Testis (tissue), 2 donors: ENCODE data around the gene FRMD1.

Experiments
- POLR2A ChIP-seq: fragments of 450-650 bp; IDR thresholded peaks from one replicate; pipeline ENCODE4 v1.6.1; 2017; ENCODE audit warnings: antibody characterized with exemption, mild to moderate bottlenecking, moderate library complexity
- TF ChIP-seq, protein P1 (sequence below), 3 experiments: fragments of 450-650 bp in 2 of 3; fragments of 200-600 bp in 1 of 3; sonication (generic) in 1 of 3; IDR thresholded peaks; one replicate each; pipeline ENCODE4 v1.5.1; 2016 to 2019; ENCODE audit warnings: antibody characterized with exemption in 3 of 3, mild to moderate bottlenecking in 2 of 3, moderate library complexity in 1 of 3

DNA sequence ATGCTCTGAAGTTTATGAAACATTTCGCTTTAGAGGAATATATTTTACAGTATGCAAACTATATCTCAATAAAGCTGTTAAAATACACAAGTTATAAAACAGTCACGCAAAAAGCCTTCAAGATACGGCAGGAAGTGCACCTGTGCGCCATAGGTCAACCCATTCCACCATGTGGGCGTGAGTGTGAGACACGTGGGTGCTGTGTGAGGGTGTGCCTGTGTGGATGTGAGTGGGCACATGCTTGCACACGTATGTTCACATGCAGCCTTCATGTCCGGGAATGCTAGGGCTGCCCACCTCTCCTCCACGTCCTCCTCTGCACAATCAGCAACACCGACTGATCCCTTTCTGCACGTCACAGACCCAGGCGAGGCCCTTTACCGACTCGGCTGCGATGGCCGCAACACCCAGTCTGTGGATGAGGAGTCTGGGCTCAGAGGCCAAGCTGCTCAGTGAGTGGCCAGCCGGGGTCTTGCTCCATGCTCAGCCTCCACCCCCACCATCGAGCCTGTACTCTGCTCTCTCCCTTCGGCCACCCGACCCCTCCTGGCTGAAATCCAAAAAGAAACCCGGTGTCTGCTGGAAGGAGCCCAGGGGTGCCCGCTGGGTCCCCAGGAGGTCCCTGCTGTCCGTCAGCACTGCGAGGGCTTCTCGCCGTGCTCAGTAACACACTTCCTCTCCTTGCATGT is 3.0 kb upstream of the FRMD1 start:
- TF ChIP-seq, protein P1, sequence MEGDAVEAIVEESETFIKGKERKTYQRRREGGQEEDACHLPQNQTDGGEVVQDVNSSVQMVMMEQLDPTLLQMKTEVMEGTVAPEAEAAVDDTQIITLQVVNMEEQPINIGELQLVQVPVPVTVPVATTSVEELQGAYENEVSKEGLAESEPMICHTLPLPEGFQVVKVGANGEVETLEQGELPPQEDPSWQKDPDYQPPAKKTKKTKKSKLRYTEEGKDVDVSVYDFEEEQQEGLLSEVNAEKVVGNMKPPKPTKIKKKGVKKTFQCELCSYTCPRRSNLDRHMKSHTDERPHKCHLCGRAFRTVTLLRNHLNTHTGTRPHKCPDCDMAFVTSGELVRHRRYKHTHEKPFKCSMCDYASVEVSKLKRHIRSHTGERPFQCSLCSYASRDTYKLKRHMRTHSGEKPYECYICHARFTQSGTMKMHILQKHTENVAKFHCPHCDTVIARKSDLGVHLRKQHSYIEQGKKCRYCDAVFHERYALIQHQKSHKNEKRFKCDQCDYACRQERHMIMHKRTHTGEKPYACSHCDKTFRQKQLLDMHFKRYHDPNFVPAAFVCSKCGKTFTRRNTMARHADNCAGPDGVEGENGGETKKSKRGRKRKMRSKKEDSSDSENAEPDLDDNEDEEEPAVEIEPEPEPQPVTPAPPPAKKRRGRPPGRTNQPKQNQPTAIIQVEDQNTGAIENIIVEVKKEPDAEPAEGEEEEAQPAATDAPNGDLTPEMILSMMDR (IDR thresholded peaks at IDR 0.05): no peak
- TF ChIP-seq POLR2A: no peak
